ENCODE results near the gene MIB1. TPM values are rescaled to one million over a fixed set of nuclear protein-coding genes. Genes with fewer than 3 reads are reported as not detected.
A peak's percentile ranks its signal among the peaks of the same experiment; 100 is the strongest.

Gene MIB1
- total RNA-seq, 4 donors from 2014 or later = 25.8 to 33.9 (median 28.4) TPM

- Histone ChIP-seq H3K9me3 (no peaks in the 10 kb centered on the region), H3K4me1 (no peaks in the 10 kb centered on the region), H3K27ac (no peak overlapping the region), H3K4me3 (no peak overlapping the region), H3K27me3 (no peaks in the 10 kb centered on the region), H3K36me3 (peaks cover 0 to 42% (median 0%) of the 10 kb centered on the region in 3 donors)
- TF ChIP-seq EP300 (IDR thresholded peaks at IDR 0.05) (no peak), POLR2A (IDR thresholded peaks at IDR 0.05) (no peak)
- TF ChIP-seq, protein P1, sequence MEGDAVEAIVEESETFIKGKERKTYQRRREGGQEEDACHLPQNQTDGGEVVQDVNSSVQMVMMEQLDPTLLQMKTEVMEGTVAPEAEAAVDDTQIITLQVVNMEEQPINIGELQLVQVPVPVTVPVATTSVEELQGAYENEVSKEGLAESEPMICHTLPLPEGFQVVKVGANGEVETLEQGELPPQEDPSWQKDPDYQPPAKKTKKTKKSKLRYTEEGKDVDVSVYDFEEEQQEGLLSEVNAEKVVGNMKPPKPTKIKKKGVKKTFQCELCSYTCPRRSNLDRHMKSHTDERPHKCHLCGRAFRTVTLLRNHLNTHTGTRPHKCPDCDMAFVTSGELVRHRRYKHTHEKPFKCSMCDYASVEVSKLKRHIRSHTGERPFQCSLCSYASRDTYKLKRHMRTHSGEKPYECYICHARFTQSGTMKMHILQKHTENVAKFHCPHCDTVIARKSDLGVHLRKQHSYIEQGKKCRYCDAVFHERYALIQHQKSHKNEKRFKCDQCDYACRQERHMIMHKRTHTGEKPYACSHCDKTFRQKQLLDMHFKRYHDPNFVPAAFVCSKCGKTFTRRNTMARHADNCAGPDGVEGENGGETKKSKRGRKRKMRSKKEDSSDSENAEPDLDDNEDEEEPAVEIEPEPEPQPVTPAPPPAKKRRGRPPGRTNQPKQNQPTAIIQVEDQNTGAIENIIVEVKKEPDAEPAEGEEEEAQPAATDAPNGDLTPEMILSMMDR (IDR thresholded peaks at IDR 0.05) = no peak
- no peak for DNase-seq (ENCODE audit: low spot score in 2 of 2)
- WGBS, 2 donors = 98 to 100% methylated on average over 2 of the region's 2 CpGs
These were observed 74.5 kb downstream of the MIB1 start for GRCh38 chr18:21815101-21815500.

- H3K36me3 ChIP-seq = peaks cover 0 to 29% (median 0%) of the 10 kb centered on the region in 3 donors
- no peaks in the 10 kb centered on the region for H3K4me1 ChIP-seq
- no peak for TF ChIP-seq EP300 (IDR thresholded peaks at IDR 0.05)
- TF ChIP-seq, protein P1 (IDR thresholded peaks at IDR 0.05) = peak in 4 of 5 experiments; percentile 24 to 42 (median 37)
- no peak overlapping the region for H3K4me3 ChIP-seq
- DNase-seq (ENCODE audit: low spot score in 2 of 2) = no peak
- no peaks in the 10 kb centered on the region for H3K9me3 ChIP-seq
- 59 to 60% methylated on average over 2 of the region's 2 CpGs for WGBS, 2 donors
- no peaks in the 10 kb centered on the region for H3K27me3 ChIP-seq
- H3K27ac ChIP-seq = no peak overlapping the region
These were observed 79.6 kb downstream of the MIB1 start for GRCh38 chr18:21820033-21820810.

DNA sequence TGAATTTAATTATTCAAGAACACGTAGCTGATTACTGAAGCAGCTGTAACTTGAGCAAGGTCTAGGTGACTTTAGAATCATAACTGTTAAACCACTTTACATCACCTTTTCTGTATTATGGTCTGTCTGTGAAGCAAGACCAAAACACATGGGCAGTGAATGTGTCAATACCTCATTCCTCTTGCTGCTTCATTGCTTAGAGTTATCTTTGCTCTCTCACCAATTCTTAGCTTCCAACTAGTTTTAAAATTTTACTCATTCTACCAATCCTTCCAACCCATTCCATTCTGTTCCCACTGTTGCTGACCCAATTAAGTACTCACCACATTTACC lies 80.2 kb downstream of the MIB1 start:
- H3K4me1 ChIP-seq = peaks cover 0 to 4% (median under 1%) of the 10 kb centered on the region in 4 donors
- WGBS, 2 donors = 89 to 97% methylated on average over 1 of the region's 1 CpG
- H3K27me3 ChIP-seq = no peaks in the 10 kb centered on the region
- TF ChIP-seq, protein P1 (IDR thresholded peaks at IDR 0.05) = no peak
- TF ChIP-seq POLR2A (IDR thresholded peaks at IDR 0.05) (no peak), EP300 (IDR thresholded peaks at IDR 0.05) (no peak)
- no peak for DNase-seq (ENCODE audit: low spot score in 2 of 2)
- no peak overlapping the region for H3K27ac ChIP-seq
- H3K9me3 ChIP-seq = no peaks in the 10 kb centered on the region
- peaks cover 0 to 25% (median 0%) of the 10 kb centered on the region in 3 donors for H3K36me3 ChIP-seq
- H3K4me3 ChIP-seq = no peak overlapping the region

GRCh38 chr18:21823848-21824247 lies 83.3 kb downstream of the MIB1 start:
- no peak for TF ChIP-seq POLR2A (IDR thresholded peaks at IDR 0.05)
- TF ChIP-seq EP300 (IDR thresholded peaks at IDR 0.05) = no peak
- TF ChIP-seq, protein P1 (IDR thresholded peaks at IDR 0.05) = no peak
- H3K36me3 ChIP-seq = peaks cover 0 to 7% (median 0%) of the 10 kb centered on the region in 3 donors
- no peak for DNase-seq (ENCODE audit: low spot score in 2 of 2)
- H3K27ac ChIP-seq = no peak overlapping the region
- WGBS, 2 donors = 89 to 93% methylated on average over 3 of the region's 3 CpGs
- H3K4me3 ChIP-seq = no peak overlapping the region
- no peaks in the 10 kb centered on the region for H3K9me3 ChIP-seq
- H3K4me1 ChIP-seq = peaks cover 0 to 17% (median 2%) of the 10 kb centered on the region in 4 donors
- H3K27me3 ChIP-seq = no peaks in the 10 kb centered on the region

DNA sequence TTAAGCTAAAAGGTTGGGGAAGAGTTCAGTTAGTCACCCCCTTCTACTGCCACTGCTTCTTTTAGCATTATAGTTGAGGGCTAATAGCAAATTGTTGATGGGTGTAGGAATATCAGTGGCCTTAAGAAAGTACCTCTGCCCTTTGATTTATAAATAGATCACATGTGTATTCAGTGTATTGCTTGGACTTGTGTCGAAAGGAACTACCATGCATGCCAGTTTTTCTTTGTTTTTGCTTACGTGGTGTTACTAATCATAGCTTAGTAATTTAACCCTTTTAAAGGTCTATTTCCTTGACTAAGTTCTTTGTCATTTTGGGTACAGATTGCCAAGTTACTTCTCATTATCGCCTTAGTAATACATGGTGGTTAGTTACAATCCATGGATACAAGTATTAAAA lies 85.6 kb downstream of the MIB1 start:
- Histone ChIP-seq H3K27ac (peak overlapping the region in 1 of 4 donors; percentile 9), H3K4me1 (peaks cover 0 to 17% (median 2%) of the 10 kb centered on the region in 4 donors)
- DNase-seq (ENCODE audit: low spot score in 2 of 2) = no peak

More for the DNA sequence above, 85.6 kb downstream of the MIB1 start:
- no peak for TF ChIP-seq EP300 (IDR thresholded peaks at IDR 0.05)
- TF ChIP-seq POLR2A (IDR thresholded peaks at IDR 0.05) = no peak
- TF ChIP-seq, protein P1 (IDR thresholded peaks at IDR 0.05) = no peak
- H3K36me3 ChIP-seq = no peaks in the 10 kb centered on the region
- WGBS, 2 donors = 21 to 34% methylated on average over 3 of the region's 3 CpGs
- H3K27me3 ChIP-seq = no peaks in the 10 kb centered on the region
- H3K4me3 ChIP-seq = no peak overlapping the region
- H3K9me3 ChIP-seq = no peaks in the 10 kb centered on the region
